K562 (cell line): ENCODE data around the gene SSTR5. TPM values are rescaled to one million over a fixed set of nuclear protein-coding genes. Genes with fewer than 3 reads are reported as not detected.

ENCODE experiments used
- ATAC-seq: fragments of 200-7000 bp; cut with Tn5 transposase; 3 replicates; pipeline ENCODE4 v1.9.1; 2020; ENCODE audit warnings: moderate library complexity
- BruUV-seq: library from RNA; stranded (reverse); fragments of 400-500 nt; replicated peaks from 2 replicates; lab custom pipeline; 2021; lab: Mats Ljungman, UMichigan
- CTCF ChIA-PET: fragments of 300-600 bp; formaldehyde crosslinking; extraction: SDS; loops from one replicate; lab custom pipeline; 2021; ENCODE audit warnings: low intra/inter-chr PET ratio; lab: Yijun Ruan, JAX
- POLR2A ChIA-PET: fragments of 300-600, 350-650 bp; sonication (Branson Sonifier 250); formaldehyde crosslinking; extraction: SDS; loops from one replicate; lab custom pipeline; 2021; ENCODE audit warnings: antibody characterized with exemption, inconsistent platforms; lab: Yijun Ruan, JAX
- DNase-seq, 4 experiments: peaks; one replicate each; pipeline versions ENCODE4 v3.0.0 to v3.0.0-alpha.2; 2011 to 2018; ENCODE audit warnings: low spot score in 3 of 4, mixed read lengths in 3 of 4; ENCODE audit errors: extremely low read depth in 1 of 4
- FAIRE-seq: peaks from 2 replicates; lab custom pipeline; 2011; peaks lifted over from hg19 to GRCh38; lab: Jason Lieb, UNC
- H2AFZ ChIP-seq: 2 replicates; pipeline ENCODE4 v1.6.0; 2011; ENCODE audit warnings: low read depth, low read length, control low read depth, inconsistent platforms
- H3K27ac ChIP-seq: fragments of 200-600 bp; 3 replicates; pipeline ENCODE4 v1.8.0; 2011; ENCODE audit warnings: low read depth, mild to moderate bottlenecking, control low read depth, inconsistent platforms, low read length, moderate library complexity, mixed read lengths; ENCODE audit errors: extremely low read depth
- H3K27me3 ChIP-seq, 2 experiments: fragments of 300-600 bp in 1 of 2; 2 replicates in 1 of 2; 3 replicates in 1 of 2; pipeline versions ENCODE4 v1.6.0 to v1.8.0; 2011; ENCODE audit warnings: inconsistent platforms in 2 of 2, low read length in 2 of 2, mild to moderate bottlenecking in 1 of 2, mixed read lengths in 1 of 2, moderate library complexity in 1 of 2; ENCODE audit not compliant: control insufficient read depth in 2 of 2, insufficient read depth in 2 of 2
- H3K36me3 ChIP-seq: fragments of 300-600 bp; 3 replicates; pipeline ENCODE4 v1.8.0; 2011; ENCODE audit warnings: mild to moderate bottlenecking, low read length, inconsistent platforms; ENCODE audit not compliant: control insufficient read depth, insufficient read depth
- H3K4me1 ChIP-seq, 2 experiments: fragments of 200-600 bp in 1 of 2; replicated peaks in 1 of 2; 2 replicates in 1 of 2; 3 replicates in 1 of 2; pipeline versions ENCODE4 v1.5.1 to v1.8.0; 2011; ENCODE audit warnings: inconsistent platforms in 2 of 2, low read length in 2 of 2, mild to moderate bottlenecking in 1 of 2, mixed read lengths in 1 of 2, moderate library complexity in 1 of 2; ENCODE audit not compliant: control insufficient read depth in 2 of 2, insufficient read depth in 2 of 2
- H3K4me2 ChIP-seq: 2 replicates; pipeline ENCODE4 v1.6.1; 2011; ENCODE audit warnings: low read length, control low read depth, inconsistent platforms, mixed read lengths; ENCODE audit not compliant: insufficient read depth
- H3K4me3 ChIP-seq: fragments of 200-600 bp; sonication (generic), shearing (Covaris generic); 2 replicates; pipeline ENCODE4 v1.5.1; 2016; ENCODE audit warnings: control low read depth, inconsistent platforms
- H3K79me2 ChIP-seq: fragments of 200-600 bp; 3 replicates; pipeline ENCODE4 v1.8.0; 2011; ENCODE audit warnings: low read length, inconsistent platforms; ENCODE audit not compliant: control insufficient read depth, insufficient read depth
- H3K9ac ChIP-seq, 2 experiments: 2 replicates each; pipeline versions ENCODE4 v1.6.0 to v1.6.1; 2011; ENCODE audit warnings: low read depth in 2 of 2, low read length in 2 of 2, control low read depth in 1 of 2, inconsistent platforms in 1 of 2, mild to moderate bottlenecking in 1 of 2, mixed read lengths in 1 of 2; ENCODE audit not compliant: insufficient read depth in 1 of 2
- H3K9me1 ChIP-seq: one replicate; pipeline ENCODE4 v1.6.0; 2011; ENCODE audit warnings: inconsistent platforms, mild to moderate bottlenecking, low read length, moderate library complexity; ENCODE audit not compliant: control insufficient read depth, insufficient read depth
- H3K9me3 ChIP-seq: replicated peaks from 2 replicates; pipeline ENCODE4 v1.5.1; 2011; ENCODE audit warnings: low read depth, low read length, inconsistent platforms; ENCODE audit not compliant: control insufficient read depth, insufficient read depth
- H4K20me1 ChIP-seq: replicated peaks from 2 replicates; pipeline ENCODE4 v1.6.1; 2011; ENCODE audit warnings: low read length, inconsistent platforms, mixed read lengths; ENCODE audit not compliant: control insufficient read depth, insufficient read depth
- CEBPG ChIP-seq, 3 experiments: fragments of 200-800 bp in 1 of 3; sonication (Bioruptor generic) in 1 of 3; sonication (generic) in 1 of 3; formaldehyde crosslinking in 1 of 3; IDR thresholded peaks in 2 of 3; conservative IDR thresholded peaks in 1 of 3; 2 replicates each; pipeline versions ENCODE4 v1.6.1 to v1.8.0; 2016 to 2022; ENCODE audit warnings: missing compliant biosample characterization in 2 of 3, missing genetic modification characterization in 2 of 3, mild to moderate bottlenecking in 1 of 3, missing genetic modification reagents in 1 of 3
- DMBX1 ChIP-seq: fragments of 250-450 bp; sonication (Bioruptor Pico); IDR thresholded peaks from 2 replicates; pipeline ENCODE4 v1.8.0; 2022; ENCODE audit warnings: inconsistent platforms, mild to moderate bottlenecking, moderate library complexity, borderline replicate concordance
- FOXM1 ChIP-seq, 2 experiments: fragments of 450-650 bp in 1 of 2; sonication (generic) in 1 of 2; formaldehyde crosslinking in 1 of 2; IDR thresholded peaks; 2 replicates each; pipeline versions ENCODE4 v1.6.1 to v1.9.0; 2017 to 2022; ENCODE audit warnings: low read depth in 2 of 2, mild to moderate bottlenecking in 2 of 2, missing genetic modification reagents in 1 of 2, moderate library complexity in 1 of 2
- KDM1A ChIP-seq, 2 experiments: fragments of 450-650 bp; IDR thresholded peaks; 2 replicates each; pipeline ENCODE4 v1.6.1; 2016; ENCODE audit warnings: mild to moderate bottlenecking in 2 of 2
- PTTG1 ChIP-seq: fragments of 450-650 bp; IDR thresholded peaks from 2 replicates; pipeline ENCODE4 v1.6.1; 2016; ENCODE audit warnings: low read depth, mild to moderate bottlenecking, missing genetic modification characterization, missing compliant biosample characterization
- ZNF23 ChIP-seq: fragments of 250-450 bp; sonication (Bioruptor Pico); IDR thresholded peaks from 2 replicates; pipeline ENCODE4 v1.4.0; 2020; ENCODE audit warnings: mild to moderate bottlenecking
- ZNF311 ChIP-seq: fragments of 250-450 bp; sonication (Bioruptor Pico); IDR thresholded peaks from 2 replicates; pipeline ENCODE4 v1.4.0; 2020; ENCODE audit warnings: mild to moderate bottlenecking, moderate library complexity
- WGBS: fragments of 100-300 bp; shearing (Covaris generic); methylation state at CpG from one replicate; pipeline ENCODE4 v1.1.6; 2016; ENCODE audit warnings: low coverage, mixed read lengths; ENCODE audit not compliant: insufficient coverage; ENCODE audit errors: missing lambda C conversion rate; 5-methylcytosine and 5-hydroxymethylcytosine counted together
- in situ Hi-C: fragments of 300-500 bp; cut with MboI; formaldehyde crosslinking; loops from 4 replicates; pipeline ENCODE4 v1.15.0; 2018; ENCODE audit warnings: inconsistent platforms, mixed read lengths
- intact Hi-C: fragments of 100-400 bp; cut with micrococcal nuclease; formaldehyde crosslinking; loops from 2 replicates; pipeline ENCODE4 v1.14.2; 2022
- polyA plus RNA-seq, 8 experiments: library from polyadenylated mRNA; depleted of rRNA in 4 of 8; stranded (reverse) in 5 of 8; unstranded in 3 of 8; fragments of >200 nt; fragmentation: Nextera tagmentation in 2 of 8; fragmentation: Illumina TruSeq in 1 of 8; extraction: Ambion mirVana in 2 of 8; extraction: Trizol in 1 of 8; gene quantifications; 2 replicates each; pipeline versions ENCODE4 v1.2.1 to v1.2.3, GENCODE V29; 2011 to 2014; ENCODE audit warnings: inconsistent platforms in 1 of 8, missing spikeins in 1 of 8
- total RNA-seq, 7 experiments: library from RNA; depleted of rRNA in 6 of 7; stranded (reverse); fragments of >200 nt in 6 of 7; fragmentation: Illumina TruSeq in 2 of 7; extraction: Trizol in 2 of 7; gene quantifications; 2 replicates each; pipeline versions ENCODE4 v1.2.1 to v1.2.3, GENCODE V29; 2011 to 2021; ENCODE audit warnings: low replicate concordance in 1 of 7
- TF ChIP-seq, protein P1 (sequence below): sonication (generic); formaldehyde crosslinking; IDR thresholded peaks from 2 replicates; pipeline ENCODE4 v1.4.0; 2020; ENCODE audit warnings: mild to moderate bottlenecking, missing genetic modification reagents
- TF ChIP-seq, protein P2 (sequence below): fragments of 450-650 bp; IDR thresholded peaks from 2 replicates; pipeline ENCODE4 v1.6.1; 2016; ENCODE audit warnings: mild to moderate bottlenecking

Gene SSTR5
- total and polyA plus RNA-seq, 9 of the 15 experiments (the other 6 are each of a cell fraction or from before 2014, with no cell fraction given) = not detected

GRCh38 chr16:1101573-1102332 lies 29.2 kb downstream of the SSTR5 start (continued):
- TF ChIP-seq FOXM1 (IDR thresholded peaks at IDR 0.05; ENCODE audit: low read depth) (no peak), FOXM1 (CRISPR knock-in tag; IDR thresholded peaks at IDR 0.05; ENCODE audit: low read depth) (no peak)
- TF ChIP-seq, all 486 proteins: peak for 2

DNA sequence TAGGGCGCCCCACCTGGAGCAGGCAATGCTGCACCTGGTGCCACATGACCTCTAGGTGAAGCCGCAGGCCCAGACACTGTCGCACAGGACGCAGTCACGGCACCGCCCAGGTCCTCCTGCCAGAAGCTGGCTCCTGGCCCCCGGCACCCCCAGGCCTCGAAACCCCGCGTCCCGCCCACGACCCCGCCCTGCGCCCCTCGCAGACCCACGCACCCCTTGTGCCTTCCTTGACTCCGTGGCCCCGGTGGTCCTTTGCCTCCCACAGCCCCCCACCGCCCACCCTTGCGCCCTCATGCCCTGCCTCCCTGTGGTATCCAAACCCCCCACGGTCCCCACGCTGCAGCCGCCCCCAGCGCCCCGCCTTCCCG lies 29.8 kb downstream of the SSTR5 start:
- Histone ChIP-seq H3K9me3 (no peaks in the 10 kb centered on the region), H3K79me2 (no peaks in the 10 kb centered on the region), H3K27me3 (peaks cover 10 to 58% of the 10 kb centered on the region in 2 experiments; a peak in 3 of 5 replicates), H3K9ac (no peak overlapping the region), H3K4me2 (no peak overlapping the region), H2AFZ (no peak overlapping the region), H3K4me3 (no peak overlapping the region), H4K20me1 (peaks cover 16% of the 10 kb centered on the region), H3K27ac (no peak overlapping the region), H3K9me1 (no peaks in the 10 kb centered on the region), H3K36me3 (no peaks in the 10 kb centered on the region), H3K4me1 (peaks cover 0 to 67% of the 10 kb centered on the region in 2 experiments; a peak in 2 of 5 replicates)
- TF ChIP-seq KDM1A (IDR thresholded peaks at IDR 0.05) (no peak), ZNF311 (no peak), PTTG1 (no peak), ZNF23 (CRISPR knock-in tag) (no peak), CEBPG (CRISPR knock-in tag; IDR thresholded peaks at IDR 0.05) (no peak), CEBPG (tag; conservative IDR thresholded peaks at IDR 0.05 in 1 of 2, IDR thresholded peaks at IDR 0.05 in 1 of 2) (no peak), DMBX1 (CRISPR knock-in tag) (no peak)
- TF ChIP-seq, protein P1, sequence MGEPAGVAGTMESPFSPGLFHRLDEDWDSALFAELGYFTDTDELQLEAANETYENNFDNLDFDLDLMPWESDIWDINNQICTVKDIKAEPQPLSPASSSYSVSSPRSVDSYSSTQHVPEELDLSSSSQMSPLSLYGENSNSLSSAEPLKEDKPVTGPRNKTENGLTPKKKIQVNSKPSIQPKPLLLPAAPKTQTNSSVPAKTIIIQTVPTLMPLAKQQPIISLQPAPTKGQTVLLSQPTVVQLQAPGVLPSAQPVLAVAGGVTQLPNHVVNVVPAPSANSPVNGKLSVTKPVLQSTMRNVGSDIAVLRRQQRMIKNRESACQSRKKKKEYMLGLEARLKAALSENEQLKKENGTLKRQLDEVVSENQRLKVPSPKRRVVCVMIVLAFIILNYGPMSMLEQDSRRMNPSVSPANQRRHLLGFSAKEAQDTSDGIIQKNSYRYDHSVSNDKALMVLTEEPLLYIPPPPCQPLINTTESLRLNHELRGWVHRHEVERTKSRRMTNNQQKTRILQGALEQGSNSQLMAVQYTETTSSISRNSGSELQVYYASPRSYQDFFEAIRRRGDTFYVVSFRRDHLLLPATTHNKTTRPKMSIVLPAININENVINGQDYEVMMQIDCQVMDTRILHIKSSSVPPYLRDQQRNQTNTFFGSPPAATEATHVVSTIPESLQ (CRISPR knock-in tag) = no peak
- TF ChIP-seq, protein P2, sequence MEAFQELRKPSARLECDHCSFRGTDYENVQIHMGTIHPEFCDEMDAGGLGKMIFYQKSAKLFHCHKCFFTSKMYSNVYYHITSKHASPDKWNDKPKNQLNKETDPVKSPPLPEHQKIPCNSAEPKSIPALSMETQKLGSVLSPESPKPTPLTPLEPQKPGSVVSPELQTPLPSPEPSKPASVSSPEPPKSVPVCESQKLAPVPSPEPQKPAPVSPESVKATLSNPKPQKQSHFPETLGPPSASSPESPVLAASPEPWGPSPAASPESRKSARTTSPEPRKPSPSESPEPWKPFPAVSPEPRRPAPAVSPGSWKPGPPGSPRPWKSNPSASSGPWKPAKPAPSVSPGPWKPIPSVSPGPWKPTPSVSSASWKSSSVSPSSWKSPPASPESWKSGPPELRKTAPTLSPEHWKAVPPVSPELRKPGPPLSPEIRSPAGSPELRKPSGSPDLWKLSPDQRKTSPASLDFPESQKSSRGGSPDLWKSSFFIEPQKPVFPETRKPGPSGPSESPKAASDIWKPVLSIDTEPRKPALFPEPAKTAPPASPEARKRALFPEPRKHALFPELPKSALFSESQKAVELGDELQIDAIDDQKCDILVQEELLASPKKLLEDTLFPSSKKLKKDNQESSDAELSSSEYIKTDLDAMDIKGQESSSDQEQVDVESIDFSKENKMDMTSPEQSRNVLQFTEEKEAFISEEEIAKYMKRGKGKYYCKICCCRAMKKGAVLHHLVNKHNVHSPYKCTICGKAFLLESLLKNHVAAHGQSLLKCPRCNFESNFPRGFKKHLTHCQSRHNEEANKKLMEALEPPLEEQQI = no peak
- WGBS = 25% methylated on average over 4 of the region's 26 CpGs
- DNase-seq (no peak), FAIRE-seq (no peak), ATAC-seq (no peak)
- intact Hi-C loops = no loop called here
- POLR2A ChIA-PET = no interaction called here
- in situ Hi-C loops = no loop called here
- BruUV-seq = no TSS peak
- CTCF ChIA-PET = interaction anchor here (0.7 to 2.9 kb wide), 2 partner anchors 286 to 390 kb away, joined by 4 to 17 read pairs; no protein-coding TSS in a partner anchor
